Stimulated activated CD8-positive, alpha-beta memory T cell treated with anti-CD3 and anti-CD28 coated beads, Interleukin-15, amount 100 ng/mL, for 4 hours (primary cell): ENCODE measurements around the gene ADAMTSL2.

Experiments
- DNase-seq, 2 donors: peaks; one replicate each; pipeline ENCODE4 v3.0.0-alpha.2; 2020; ENCODE audit warnings: low read depth in 2 of 2

Gene ADAMTSL2

GRCh38 chr9:133534346-133535291 is at the start of gene ADAMTSL2:
Gene ADAMTSL2 (plus strand): TSS chr9:133534704. CDS start chr9:133536713, 2,009 bp downstream.
- DNase-seq: peak; percentile 37 to 38

GRCh38 chr9:133485531-133486260 is 48.8 kb upstream of the ADAMTSL2 start:
- no peak for DNase-seq

DNA sequence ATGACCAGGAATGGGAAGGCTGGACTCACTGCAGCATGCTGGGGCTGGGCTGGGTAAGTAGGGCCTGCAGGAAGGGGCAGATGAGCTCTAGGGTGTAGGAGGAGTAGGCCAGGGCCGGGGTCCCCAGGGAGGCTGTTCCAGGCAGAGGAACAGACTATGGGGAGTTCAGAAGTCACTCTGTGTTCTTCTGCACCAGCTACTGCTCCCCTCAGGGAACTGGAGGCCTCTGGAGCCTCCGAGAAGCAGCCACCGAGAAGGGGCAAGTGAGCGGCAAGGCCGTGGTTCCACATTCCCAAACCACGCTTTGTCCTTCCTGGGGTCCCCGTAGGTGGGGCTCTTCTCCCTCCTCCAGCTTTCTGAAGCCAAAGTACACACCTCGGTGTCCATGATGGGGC is 47.2 kb upstream of the ADAMTSL2 start:
- DNase-seq: no peak

DNA sequence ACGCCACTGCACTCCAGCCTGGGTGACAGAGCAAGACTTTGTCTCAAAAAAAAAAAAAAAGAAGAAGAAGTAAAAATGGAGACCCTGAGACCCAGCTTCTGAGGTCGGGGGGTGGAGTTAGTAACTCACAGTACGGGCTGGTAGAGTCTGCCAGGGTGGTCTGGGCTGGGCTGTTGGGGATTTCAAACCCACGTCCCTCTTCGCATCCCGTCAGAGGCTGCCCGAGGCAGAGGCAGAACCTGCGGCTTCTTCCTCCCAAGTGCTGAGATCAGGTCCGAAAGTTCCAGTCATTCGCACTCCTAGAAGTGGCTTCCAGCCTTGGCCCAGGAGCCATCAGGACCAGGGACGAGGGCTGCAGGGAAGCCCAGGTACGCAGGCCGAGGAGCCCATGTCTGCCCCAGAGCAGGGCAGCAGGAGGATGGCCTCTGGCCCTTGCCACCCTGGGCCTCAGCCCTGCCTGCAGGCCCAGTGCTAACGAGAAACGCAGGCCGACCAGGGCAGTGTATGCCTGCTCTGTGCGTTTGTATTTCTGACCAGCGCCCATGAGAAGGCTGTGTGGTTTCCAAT is 45.7 kb upstream of the ADAMTSL2 start:
- DNase-seq: no peak

GRCh38 chr9:133489253-133490190 is 45.0 kb upstream of the ADAMTSL2 start:
- DNase-seq: no peak

DNA sequence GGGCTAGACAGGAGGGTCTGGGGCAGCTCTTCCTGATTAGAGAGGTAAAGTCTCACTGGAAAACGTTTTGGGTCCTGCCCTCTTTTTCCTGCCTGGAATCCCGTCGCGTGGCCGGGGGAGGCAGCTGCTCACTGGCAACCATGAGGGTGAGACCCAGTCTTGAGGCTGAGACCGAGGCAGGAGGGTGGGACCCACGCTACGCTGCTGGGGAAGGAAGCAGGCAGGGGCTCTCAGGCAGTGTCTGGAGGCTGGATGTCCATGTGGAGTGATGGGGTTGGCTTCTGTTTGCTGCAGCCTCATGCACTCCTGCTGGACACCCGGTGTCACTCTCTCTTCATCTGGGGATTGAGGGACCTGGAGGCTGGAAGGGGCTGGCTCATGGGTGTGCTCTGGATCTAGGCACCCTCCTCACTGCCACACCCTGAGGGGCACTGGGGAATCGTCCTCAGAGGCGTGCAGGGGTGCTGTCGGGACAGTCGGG is 44.3 kb upstream of the ADAMTSL2 start:
- no peak for DNase-seq

DNA sequence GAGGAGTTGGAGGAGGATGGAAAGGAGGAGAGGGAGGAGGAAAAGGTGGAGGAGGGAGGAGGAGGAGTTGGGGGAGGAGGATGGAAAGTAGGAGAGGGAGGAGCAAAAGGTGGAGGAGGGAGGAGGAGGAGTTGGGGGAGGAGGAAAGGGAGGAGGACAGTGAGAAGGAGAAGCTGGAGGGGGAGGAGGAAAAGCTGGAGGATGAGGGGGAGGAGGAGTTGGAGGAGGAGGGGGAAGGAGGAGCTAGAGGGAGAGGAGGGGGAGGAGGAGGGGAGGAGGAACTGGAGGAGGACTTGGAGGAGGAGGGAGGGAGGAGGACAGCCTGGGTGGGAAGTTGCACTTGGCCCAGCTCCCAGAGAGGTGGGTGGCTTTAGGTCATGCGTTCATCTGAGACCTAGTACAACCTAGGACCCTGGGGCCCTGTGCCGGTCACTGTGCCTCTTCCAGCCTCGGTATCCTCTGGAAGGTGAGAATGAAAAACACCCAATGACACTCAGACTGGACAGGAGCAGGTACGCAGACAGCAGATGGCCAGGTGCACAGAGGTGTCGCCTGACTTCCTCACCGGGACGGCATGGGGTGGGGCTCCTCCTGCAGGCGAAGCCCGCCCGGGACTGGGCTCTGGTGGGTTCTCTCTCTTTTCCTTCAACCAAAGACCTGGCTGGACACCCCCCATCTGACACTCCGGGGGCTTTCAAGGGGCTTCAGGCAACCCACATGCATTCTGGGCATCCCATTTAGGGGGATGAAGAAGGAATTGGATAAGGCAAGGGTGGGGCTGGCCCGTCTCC is 43.4 kb upstream of the ADAMTSL2 start:
- DNase-seq: no peak

GRCh38 chr9:133491656-133491925 is 42.9 kb upstream of the ADAMTSL2 start:
- DNase-seq: no peak

DNA sequence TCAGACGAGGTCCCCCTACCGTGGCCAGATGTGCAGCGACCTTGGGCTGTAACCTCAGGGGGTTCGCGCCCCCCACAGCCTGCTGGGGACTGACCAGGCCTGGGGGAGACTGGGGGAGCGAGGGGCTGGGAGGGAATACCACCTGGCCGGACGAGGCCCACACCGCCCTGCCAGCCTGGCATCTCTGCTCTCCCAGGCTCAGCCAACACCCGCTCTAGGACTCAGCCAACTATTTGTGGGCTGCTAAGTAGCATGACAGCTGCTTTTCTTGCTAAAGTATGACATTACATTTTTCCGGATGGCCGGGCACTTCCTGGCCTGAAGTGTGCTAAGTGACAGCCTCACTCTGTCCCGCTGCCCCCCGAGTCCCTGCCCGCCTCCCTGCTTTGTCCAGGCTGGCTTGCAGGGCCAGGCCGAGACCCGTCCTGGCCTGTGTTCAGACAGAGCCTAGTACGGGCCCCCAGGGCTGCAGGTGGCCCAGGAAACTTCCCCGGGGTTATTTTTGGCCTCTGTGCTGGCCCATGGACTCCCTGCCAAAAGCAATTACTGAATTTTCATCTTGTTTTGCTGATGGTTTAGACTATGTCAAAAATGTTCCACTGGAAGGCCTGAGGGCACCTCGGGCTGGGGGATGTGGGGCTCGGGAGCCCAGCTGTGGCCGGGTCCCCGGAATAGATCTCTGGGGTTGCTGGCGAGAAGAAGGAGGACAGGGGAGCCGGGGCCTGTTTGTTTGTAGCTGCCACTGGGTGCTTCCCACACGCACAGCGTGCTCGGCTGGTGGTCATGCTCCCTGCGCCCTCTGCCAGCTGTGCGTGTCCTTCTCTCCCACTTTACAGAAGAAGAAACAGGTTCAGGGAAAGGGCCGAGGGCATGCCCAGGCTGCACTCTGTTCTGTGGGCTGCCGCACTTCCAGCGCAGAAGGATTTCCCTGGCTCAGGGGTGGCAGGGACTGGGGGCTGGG is 42.2 kb upstream of the ADAMTSL2 start:
- DNase-seq: no peak

DNA sequence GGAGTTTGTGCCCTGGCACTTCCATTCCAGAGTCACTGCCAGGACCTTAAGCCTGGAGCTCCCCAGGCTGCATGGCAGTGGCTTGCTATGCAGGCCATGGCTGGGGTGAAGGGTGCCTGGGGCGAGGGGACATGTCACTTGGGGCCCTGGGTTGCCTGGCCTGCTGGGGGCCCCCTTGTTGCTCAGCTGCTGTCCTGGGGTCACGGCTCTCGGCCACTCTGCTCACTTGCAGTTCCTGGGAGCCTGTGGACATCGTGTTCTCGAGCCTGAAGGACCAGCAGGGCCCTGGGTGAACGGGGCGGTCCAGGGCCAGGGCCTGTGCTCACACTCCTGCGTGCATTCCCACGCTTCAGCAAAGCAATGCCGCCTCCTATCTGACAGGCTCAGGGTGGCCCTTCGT is 41.1 kb upstream of the ADAMTSL2 start:
- no peak for DNase-seq

- DNase-seq: no peak
Observed at GRCh38 chr9:133493845-133494540, 40.5 kb upstream of the ADAMTSL2 start.

- DNase-seq: no peak
Observed at GRCh38 chr9:133494636-133495326, 39.7 kb upstream of the ADAMTSL2 start.

- DNase-seq: no peak
Observed at GRCh38 chr9:133495327-133496293, 38.9 kb upstream of the ADAMTSL2 start.

DNA sequence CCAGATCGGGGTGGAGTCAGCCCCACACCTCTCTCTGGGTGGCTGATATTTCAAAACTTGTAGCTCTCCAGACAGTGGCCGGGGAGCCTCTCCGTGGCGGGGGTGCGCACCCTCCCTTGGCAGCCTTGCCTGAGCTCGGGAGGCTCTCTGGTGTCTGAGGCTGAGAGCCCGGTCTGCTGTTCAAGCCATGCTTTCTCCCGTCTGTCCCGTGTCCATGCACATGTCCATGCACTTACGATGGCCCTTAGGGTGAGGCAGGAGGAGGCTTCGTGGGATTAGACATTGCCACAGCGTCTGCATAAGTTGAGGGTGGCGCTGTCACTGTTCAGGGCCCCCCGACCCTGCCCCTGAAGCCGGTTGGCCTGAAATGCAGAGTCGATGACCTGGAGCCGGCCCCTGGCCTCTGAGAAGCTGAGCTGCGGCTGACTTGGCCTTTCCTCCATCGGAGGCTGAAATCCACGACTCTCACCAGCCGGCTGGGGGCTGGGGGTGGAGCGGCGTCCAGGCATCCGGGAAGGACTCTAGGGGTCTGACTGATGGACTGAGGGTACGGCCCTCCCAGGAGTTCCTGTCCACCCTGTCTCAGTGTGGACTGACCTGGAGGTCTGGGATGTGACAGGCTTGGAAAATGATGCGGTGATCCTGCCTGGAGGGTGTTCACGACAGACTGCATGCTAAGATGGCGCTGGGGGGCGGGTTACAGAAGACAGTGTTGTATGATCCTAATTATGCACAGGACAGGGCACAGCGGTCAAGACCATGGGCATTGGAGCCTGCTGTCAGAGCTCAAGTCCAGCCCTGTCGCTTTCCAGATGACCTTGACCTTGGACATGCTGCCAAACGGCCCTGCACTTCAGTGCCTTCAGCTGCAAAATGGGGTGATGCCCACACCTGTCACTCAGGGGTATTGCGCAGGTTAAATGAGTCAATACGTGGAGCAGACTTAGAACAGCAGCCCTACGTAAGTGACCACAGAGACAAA is 37.4 kb upstream of the ADAMTSL2 start:
- DNase-seq: no peak

DNA sequence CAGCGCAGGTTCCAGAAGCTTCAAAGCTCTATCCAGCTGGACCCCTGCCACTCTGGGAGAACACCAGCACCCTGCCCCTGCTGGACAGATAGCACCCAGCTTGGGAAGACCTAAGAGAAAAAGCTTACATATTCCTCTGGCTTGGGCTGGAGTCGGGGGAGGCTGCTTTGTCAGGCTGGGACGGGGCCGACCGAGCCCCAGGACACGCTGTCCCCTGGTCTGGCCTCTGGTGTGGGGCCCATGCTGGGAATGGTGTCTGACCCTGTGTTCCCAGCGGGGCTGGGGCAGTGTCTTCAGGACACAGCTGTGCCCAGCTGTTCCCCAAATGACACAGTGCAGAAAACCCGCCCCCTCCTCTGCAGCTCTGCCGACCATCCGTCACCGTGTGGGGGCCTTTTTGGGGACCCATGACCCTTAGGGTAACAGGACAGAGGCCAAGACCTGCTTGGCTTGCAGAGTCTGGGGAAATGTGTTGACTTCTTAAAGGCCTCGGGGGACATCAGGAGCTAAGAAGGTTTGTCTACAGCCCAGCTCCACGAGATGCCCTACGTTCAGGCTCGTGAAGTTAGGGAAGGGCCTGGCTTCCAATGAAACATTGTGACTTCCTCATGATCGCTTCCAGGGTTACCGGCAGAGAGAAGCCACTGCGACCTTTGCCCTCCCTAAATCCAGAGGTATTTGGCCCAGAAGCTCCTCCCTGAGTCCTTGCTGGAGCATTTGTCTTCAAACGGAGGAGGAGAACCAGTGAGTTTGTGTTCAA is 35.2 kb upstream of the ADAMTSL2 start:
- DNase-seq: no peak
